Measurements from ENCODE around the gene PRKX. TPM values are rescaled to one million over a fixed set of nuclear protein-coding genes. Genes with fewer than 3 reads are reported as not detected.
"Not testable (repeated sequence)": the region's sequence is repeated elsewhere in the genome, so short reads cannot be mapped to it uniquely, and the experiment has no call there.

PRKX gene
- total RNA-seq, 6 donors from 2014 or later = 10.0 to 43.7 (median 19.6) TPM

- Histone ChIP-seq H3K36me3 (no peaks in the 10 kb centered on the region), H3K4me3 (no peak overlapping the region), H3K27ac (peak overlapping the region in 2 of 4 donors; percentile 43 to 49), H3K9me3 (no peaks in the 10 kb centered on the region), H3K4me1 (peaks cover 0 to 31% (median 7%) of the 10 kb centered on the region in 4 donors), H3K27me3 (no peaks in the 10 kb centered on the region)
- 63 to 65% methylated on average over 9 of the region's 9 CpGs for WGBS, 2 donors
- DNase-seq (peak in 1 of 2 donors; percentile 26), ATAC-seq (ENCODE audit: low FRiP score in 2 of 2) (no peak)
- no peak for TF ChIP-seq POLR2AphosphoS5 (IDR thresholded peaks at IDR 0.05)
- TF ChIP-seq POLR2A (IDR thresholded peaks at IDR 0.05) = no peak
- TF ChIP-seq CTCF (IDR thresholded peaks at IDR 0.05) = no peak
- no peak for TF ChIP-seq EP300 (IDR thresholded peaks at IDR 0.05)
These were observed 16.2 kb downstream of the PRKX start for GRCh38 chrX:3697220-3697684.

- Histone ChIP-seq H3K27ac (no peak overlapping the region), H3K4me3 (no peak overlapping the region), H3K9me3 (no peaks in the 10 kb centered on the region), H3K4me1 (peaks cover 0 to 28% (median 7%) of the 10 kb centered on the region in 4 donors), H3K36me3 (no peaks in the 10 kb centered on the region), H3K27me3 (no peaks in the 10 kb centered on the region)
- DNase-seq (no peak), ATAC-seq (ENCODE audit: low FRiP score in 2 of 2) (no peak)
- no peak for TF ChIP-seq POLR2AphosphoS5 (IDR thresholded peaks at IDR 0.05)
- no peak for TF ChIP-seq POLR2A (IDR thresholded peaks at IDR 0.05)
- no peak for TF ChIP-seq EP300 (IDR thresholded peaks at IDR 0.05)
- TF ChIP-seq CTCF (IDR thresholded peaks at IDR 0.05) = no peak
- WGBS, 2 donors = 89 to 91% methylated on average over 5 of the region's 5 CpGs
These were observed 17.9 kb downstream of the PRKX start for GRCh38 chrX:3695536-3695935.

- no peak overlapping the region for H3K27ac ChIP-seq
- WGBS, 2 donors = 76 to 82% methylated on average over 3 of the region's 3 CpGs
- DNase-seq = no peak
- ATAC-seq (ENCODE audit: low FRiP score in 2 of 2) = no peak
- no peaks in the 10 kb centered on the region for H3K27me3 ChIP-seq
- no peaks in the 10 kb centered on the region for H3K36me3 ChIP-seq
- no peaks in the 10 kb centered on the region for H3K9me3 ChIP-seq
- H3K4me1 ChIP-seq = no peaks in the 10 kb centered on the region
- H3K4me3 ChIP-seq = no peak overlapping the region
- TF ChIP-seq EP300 (IDR thresholded peaks at IDR 0.05) (no peak), POLR2AphosphoS5 (IDR thresholded peaks at IDR 0.05) (no peak), CTCF (IDR thresholded peaks at IDR 0.05) (no peak)
These were observed 23.3 kb downstream of the PRKX start for GRCh38 chrX:3690140-3690539.

GRCh38 chrX:3683236-3683635 lies 30.2 kb downstream of the PRKX start:
- DNase-seq; H3K9me3 ChIP-seq; H3K27ac ChIP-seq; H3K4me3 ChIP-seq; H3K4me1 ChIP-seq; H3K27me3 ChIP-seq; ATAC-seq (ENCODE audit: low FRiP score in 2 of 2); H3K36me3 ChIP-seq: not testable (repeated sequence)
- 89 to 96% methylated on average over 5 to 7 of the region's 7 CpGs for WGBS, 2 donors

GRCh38 chrX:3680459-3680858 lies 33.0 kb downstream of the PRKX start:
- TF ChIP-seq EP300 (IDR thresholded peaks at IDR 0.05) (no peak), CTCF (IDR thresholded peaks at IDR 0.05) (no peak), POLR2A (IDR thresholded peaks at IDR 0.05) (no peak)
- DNase-seq = no peak
- ATAC-seq (ENCODE audit: low FRiP score in 2 of 2) = no peak
- Histone ChIP-seq H3K4me3 (no peak overlapping the region), H3K36me3 (no peaks in the 10 kb centered on the region), H3K27ac (no peak overlapping the region), H3K4me1 (peaks cover 0 to 8% (median 5%) of the 10 kb centered on the region in 4 donors), H3K9me3 (no peaks in the 10 kb centered on the region), H3K27me3 (no peaks in the 10 kb centered on the region)
- WGBS, 2 donors = 83 to 94% methylated on average over 6 to 7 of the region's 7 CpGs

All from upper lobe of left lung (tissue), 6 donors.